OCI-LY3 (cell line): Measurements from ENCODE around the gene ME3.

Experiments used
- CTCF ChIP-seq: fragments of 200-600, 300-600 bp; sonication (generic); IDR thresholded peaks from 2 replicates; pipeline ENCODE4 v1.5.1; 2014; ENCODE audit warnings: antibody characterized with exemption, low read length, low read depth
- EZH2phosphoT487 ChIP-seq: fragments of 200-600 bp; shearing (Covaris generic); IDR thresholded peaks from 2 replicates; pipeline ENCODE4 v1.6.1; 2018; ENCODE audit warnings: antibody characterized with exemption, mixed run types, low read depth

GRCh38 chr11:86595451-86595850, 77.0 kb downstream of the ME3 start:
- TF ChIP-seq CTCF (no peak), EZH2phosphoT487 (no peak)
